OCI-LY7 (cell line): Measurements from ENCODE around the gene PIK3CG. TPM values are rescaled to one million over a fixed set of nuclear protein-coding genes. Genes with fewer than 3 reads are reported as not detected.

Experiments
- BruUV-seq: library from RNA; stranded (reverse); fragments of 400-500 nt; replicated peaks from 2 replicates; lab custom pipeline; 2021; lab: Mats Ljungman, UMichigan
- CTCF ChIA-PET: fragments of 300-600 bp; sonication (Branson Sonifier 250); formaldehyde crosslinking; loops from one replicate; lab custom pipeline; 2022; ENCODE audit warnings: antibody characterized with exemption; ENCODE audit not compliant: unreplicated experiment; lab: Charles Lee
- POLR2A ChIA-PET: fragments of 300-600 bp; sonication (Branson Sonifier 250); formaldehyde crosslinking; loops from one replicate; lab custom pipeline; 2022; ENCODE audit warnings: antibody characterized with exemption; lab: Charles Lee
- DNase-seq: peaks from one replicate; pipeline ENCODE4 v3.0.0-alpha.2; 2015; ENCODE audit warnings: low spot score
- H2AFZ ChIP-seq: fragments of 200-600 bp; sonication (generic), shearing (Covaris generic); 2 replicates; pipeline ENCODE4 v1.6.1; 2014; ENCODE audit warnings: mild to moderate bottlenecking, antibody characterized with exemption, low read length, moderate library complexity
- H3K27ac ChIP-seq: fragments of 200-600 bp; sonication (generic); 2 replicates; pipeline ENCODE4 v1.5.1; 2014; ENCODE audit warnings: mixed run types, low read depth, mild to moderate bottlenecking, moderate library complexity, low read length, inconsistent platforms; ENCODE audit not compliant: poor library complexity, severe bottlenecking
- H3K36me3 ChIP-seq: fragments of 200-600 bp; sonication (generic); 2 replicates; pipeline ENCODE4 v1.6.1; 2014; ENCODE audit warnings: mild to moderate bottlenecking, antibody characterized with exemption, low read length, moderate library complexity, mixed read lengths; ENCODE audit not compliant: insufficient read depth
- H3K4me1 ChIP-seq: fragments of 200-600 bp; sonication (generic); 2 replicates; pipeline ENCODE4 v1.5.1; 2014; ENCODE audit warnings: mild to moderate bottlenecking, low read length; ENCODE audit not compliant: insufficient read depth, poor library complexity, severe bottlenecking
- H3K4me2 ChIP-seq: fragments of 200-600 bp; sonication (generic); 2 replicates; pipeline ENCODE4 v1.6.1; 2014; ENCODE audit warnings: mild to moderate bottlenecking, low read length
- H3K4me3 ChIP-seq: fragments of 200-600 bp; sonication (generic); 2 replicates; pipeline ENCODE4 v1.5.1; 2014; ENCODE audit warnings: mild to moderate bottlenecking, low read depth, low read length; ENCODE audit not compliant: poor library complexity, severe bottlenecking
- H3K79me2 ChIP-seq: fragments of 200-600 bp; sonication (generic); 2 replicates; pipeline ENCODE4 v1.6.1; 2016; ENCODE audit warnings: low read depth, mild to moderate bottlenecking, low read length, moderate library complexity, mixed read lengths; ENCODE audit not compliant: insufficient read depth
- H3K9me2 ChIP-seq: fragments of 200-600 bp; sonication (generic); 2 replicates; pipeline ENCODE4 v1.6.1; 2016; ENCODE audit warnings: mild to moderate bottlenecking, low read length, mixed read lengths; ENCODE audit not compliant: insufficient read depth
- H3K9me3 ChIP-seq: fragments of 200-600 bp; sonication (generic); 2 replicates; pipeline ENCODE4 v1.6.1; 2014; ENCODE audit warnings: mild to moderate bottlenecking, mixed run types, low read length, mixed read lengths
- H4K20me1 ChIP-seq: fragments of 200-600 bp; sonication (generic); 2 replicates; pipeline ENCODE4 v1.6.1; 2014; ENCODE audit warnings: mild to moderate bottlenecking, antibody characterized with exemption, low read length, moderate library complexity, mixed read lengths; ENCODE audit not compliant: insufficient read depth
- CTCF ChIP-seq: fragments of 200-600 bp; sonication (generic); conservative IDR thresholded peaks from 2 replicates; pipeline ENCODE4 v1.5.1; 2014; ENCODE audit warnings: mild to moderate bottlenecking, antibody characterized with exemption, low read length, moderate library complexity, mixed read lengths
- EZH2phosphoT487 ChIP-seq: fragments of 200-600 bp; sonication (generic); IDR thresholded peaks from 2 replicates; pipeline ENCODE4 v1.6.1; 2018; ENCODE audit warnings: low read depth, borderline replicate concordance, mild to moderate bottlenecking, mixed run types, antibody characterized with exemption, low read length, moderate library complexity, mixed read lengths
- intact Hi-C: fragments of 100-400 bp; cut with micrococcal nuclease; formaldehyde crosslinking; loops from one replicate; pipeline ENCODE4 v1.10.0; 2022; ENCODE audit not compliant: unreplicated experiment
- total RNA-seq, 2 experiments: library from RNA; depleted of rRNA in 1 of 2; stranded (reverse); fragments of >200 nt in 1 of 2; shearing (Covaris generic) in 1 of 2; gene quantifications; 2 replicates each; pipeline ENCODE4 v1.2.3, GENCODE V29; 2014 to 2022

PIK3CG gene
- total RNA-seq, 2 experiments from 2014 or later = 22.8 to 47.2 TPM

GRCh38 chr7:106863274-106863997 lies 1.6 kb upstream of the PIK3CG start:
- H3K36me3 ChIP-seq = peaks cover 11% of the 10 kb centered on the region

GRCh38 chr7:106864298-106865081 lies 592 bp upstream of the PIK3CG start:
- no peak for TF ChIP-seq CTCF
- TF ChIP-seq EZH2phosphoT487 = no peak
- H3K27ac ChIP-seq = peak overlapping the region; percentile 86
- ChIA-PET POLR2A (interaction anchor here (0.6 to 1.9 kb wide), 20 partner anchors 16 to 845 kb away, joined by 3 to 6 read pairs (median 3); no protein-coding TSS in a partner anchor), CTCF (interaction anchor here (0.6 to 1.0 kb wide), 4 partner anchors 9 to 172 kb away, joined by 3 to 16 read pairs (median 4); no protein-coding TSS in a partner anchor)
- no peaks in the 10 kb centered on the region for H4K20me1 ChIP-seq
- BruUV-seq = TSS peak; percentile 93
- H3K36me3 ChIP-seq = peaks cover 21% of the 10 kb centered on the region
- peak overlapping the region; percentile 63; the same call in 1 of the 2 replicates for H2AFZ ChIP-seq
- H3K4me2 ChIP-seq = peak overlapping the region; percentile 91
- peaks cover 35% of the 10 kb centered on the region for H3K4me1 ChIP-seq
- peak overlapping the region; percentile 82 for H3K4me3 ChIP-seq
- H3K79me2 ChIP-seq = peaks cover 36% of the 10 kb centered on the region
- H3K9me3 ChIP-seq = no peaks in the 10 kb centered on the region
- peak; percentile 60 for DNase-seq
- H3K9me2 ChIP-seq = no peaks in the 10 kb centered on the region
- intact Hi-C loops = loop anchor here (5.0 to 10.0 kb wide), 4 partner anchors 228 to 878 kb away; partner anchors contain the start of genes CBLL1, COG5 and DUS4L

More at GRCh38 chr7:106863274-106863997, 1.6 kb upstream of the PIK3CG start:
- Histone ChIP-seq H3K9me3 (no peaks in the 10 kb centered on the region), H3K4me1 (peaks cover 28% of the 10 kb centered on the region), H3K4me3 (no peak overlapping the region), H3K27ac (peak overlapping the region; percentile 86), H3K4me2 (peak overlapping the region; percentile 91; the same call in 1 of the 2 replicates), H2AFZ (no peak overlapping the region), H3K79me2 (peaks cover 26% of the 10 kb centered on the region), H3K9me2 (no peaks in the 10 kb centered on the region), H4K20me1 (no peaks in the 10 kb centered on the region)
- TF ChIP-seq CTCF (no peak), EZH2phosphoT487 (no peak)
- intact Hi-C loops = loop anchor here (10.0 kb wide), 1 partner anchor 809 kb away; no protein-coding TSS in a partner anchor
- DNase-seq = no peak
- BruUV-seq = no TSS peak
- CTCF ChIA-PET = interaction anchor here (0.6 to 0.7 kb wide), 2 partner anchors 31 to 173 kb away, joined by 4 to 6 read pairs; no protein-coding TSS in a partner anchor
- POLR2A ChIA-PET = interaction anchor here (0.5 to 1.9 kb wide), 12 partner anchors 11 to 846 kb away, joined by 3 to 6 read pairs (median 3); no protein-coding TSS in a partner anchor
